B cell (primary cell): ENCODE measurements around the gene CTNS. TPM values are rescaled to one million over a fixed set of nuclear protein-coding genes. Genes with fewer than 3 reads are reported as not detected.

Source experiments
- ATAC-seq: fragments of 200-7000 bp; cut with Tn5 transposase; one replicate; pipeline ENCODE4 v1.10.0; 2021; ENCODE audit warnings: low read depth, mild to moderate bottlenecking, moderate number of reproducible peaks, moderate library complexity
- CTCF ChIA-PET: fragments of 350-600 bp; sonication (Branson Sonifier 250); formaldehyde crosslinking; loops from one replicate; lab custom pipeline; 2021; ENCODE audit warnings: antibody characterized with exemption, inconsistent platforms; lab: Charles Lee
- POLR2A ChIA-PET: fragments of 350-600 bp; sonication (Branson Sonifier 250); formaldehyde crosslinking; loops from one replicate; lab custom pipeline; 2021; ENCODE audit warnings: antibody characterized with exemption; lab: Charles Lee
- DNase-seq: peaks from one replicate; pipeline ENCODE4 v3.0.0; 2013
- H2AFZ ChIP-seq: 2 replicates; pipeline ENCODE4 v1.6.1; 2012; ENCODE audit warnings: mild to moderate bottlenecking, low read depth, low read length; ENCODE audit not compliant: insufficient read depth, poor library complexity, severe bottlenecking
- H3K27ac ChIP-seq, 2 donors: 1 replicate in 1 of 2; 2 replicates in 1 of 2; pipeline ENCODE4 v1.5.1; 2012 to 2013; ENCODE audit warnings: low read length in 2 of 2, mild to moderate bottlenecking in 2 of 2, moderate library complexity in 1 of 2
- H3K27me3 ChIP-seq, 4 experiments: fragments of 200-600 bp in 1 of 4; sonication (generic) in 1 of 4; replicated peaks in 1 of 4; 1 replicate in 2 of 4; 2 replicates in 2 of 4; pipeline versions ENCODE4 v1.6.1 to v1.7.0; 2013 to 2016; ENCODE audit warnings: low read length in 3 of 4, mild to moderate bottlenecking in 2 of 4, mixed read lengths in 1 of 4, moderate library complexity in 1 of 4; ENCODE audit not compliant: insufficient read depth in 4 of 4, control insufficient read depth in 3 of 4; ENCODE audit errors: control extremely low read depth in 1 of 4
- H3K36me3 ChIP-seq, 2 experiments: replicated peaks in 1 of 2; 1 replicate in 1 of 2; 2 replicates in 1 of 2; pipeline versions ENCODE4 v1.6.1 to v1.7.1; 2013; ENCODE audit warnings: low read length in 1 of 2; ENCODE audit not compliant: insufficient read depth in 2 of 2, control insufficient read depth in 1 of 2; ENCODE audit errors: control extremely low read depth in 1 of 2, extremely low read depth in 1 of 2
- H3K4me1 ChIP-seq, 2 donors: fragments of 200-600 bp in 1 of 2; sonication (generic) in 1 of 2; 1 replicate in 1 of 2; 2 replicates in 1 of 2; pipeline versions ENCODE4 v1.5.1 to v1.6.1; 2013 to 2017; ENCODE audit warnings: low read length in 2 of 2; ENCODE audit not compliant: control insufficient read depth in 2 of 2, insufficient read depth in 2 of 2
- H3K4me2 ChIP-seq: replicated peaks from 2 replicates; pipeline ENCODE3; 2012; ENCODE audit warnings: mild to moderate bottlenecking, low read depth, low read length; ENCODE audit not compliant: poor library complexity, severe bottlenecking
- H3K4me3 ChIP-seq, 5 experiments: fragments of 200-600 bp in 1 of 5; sonication (generic) in 1 of 5; 1 replicate in 3 of 5; 2 replicates in 2 of 5; pipeline versions ENCODE4 v1.5.1 to v1.7.0; 2011 to 2016; ENCODE audit warnings: low read length in 4 of 5, mild to moderate bottlenecking in 4 of 5, low read depth in 2 of 5, control low read depth in 1 of 5, moderate library complexity in 1 of 5; ENCODE audit not compliant: insufficient read depth in 1 of 5; ENCODE audit errors: control extremely low read depth in 1 of 5, extremely low read depth in 1 of 5
- H3K79me2 ChIP-seq: fragments of 200-600 bp; sonication (generic); one replicate; pipeline ENCODE4 v1.6.0; 2016; ENCODE audit warnings: low read length; ENCODE audit not compliant: control insufficient read depth, insufficient read depth
- H3K9ac ChIP-seq: fragments of 200-600 bp; sonication (generic); 2 replicates; pipeline ENCODE4 v1.6.1; 2017; ENCODE audit warnings: mild to moderate bottlenecking, low read length, moderate library complexity
- H3K9me3 ChIP-seq, 3 donors: one replicate each; pipeline versions ENCODE4 v1.6.1 to v1.7.1; 2013; ENCODE audit warnings: low read length in 2 of 3; ENCODE audit not compliant: control insufficient read depth in 2 of 3, insufficient read depth in 1 of 3; ENCODE audit errors: control extremely low read depth in 1 of 3
- H4K20me1 ChIP-seq: 2 replicates; pipeline ENCODE4 v1.6.0; 2012; ENCODE audit warnings: mild to moderate bottlenecking, low read length; ENCODE audit not compliant: insufficient read depth, control insufficient read depth, poor library complexity, severe bottlenecking
- H3K27ac Mint-ChIP-seq: one replicate; pipeline ENCODE4 v1.8.0; 2021; ENCODE audit warnings: mixed read lengths
- H3K27me3 Mint-ChIP-seq: one replicate; pipeline ENCODE4 v1.8.0; 2021; ENCODE audit warnings: mixed read lengths
- H3K4me1 Mint-ChIP-seq: one replicate; pipeline ENCODE4 v1.8.0; 2021; ENCODE audit warnings: mixed read lengths
- H3K4me3 Mint-ChIP-seq: one replicate; pipeline ENCODE4 v1.8.0; 2021; ENCODE audit warnings: mixed read lengths
- H3K9me3 Mint-ChIP-seq: one replicate; pipeline ENCODE4 v1.8.0; 2022; ENCODE audit warnings: mixed read lengths; ENCODE audit not compliant: insufficient read depth
- CTCF ChIP-seq: fragments of 200-600 bp; IDR thresholded peaks from one replicate; pipeline ENCODE4 v1.8.0; 2022; ENCODE audit warnings: antibody characterized with exemption, mild to moderate bottlenecking
- EZH2 ChIP-seq: IDR thresholded peaks from 2 replicates; pipeline ENCODE4 v1.6.1; 2012; ENCODE audit warnings: borderline replicate concordance, low read depth, mild to moderate bottlenecking, moderate library complexity, low read length; ENCODE audit not compliant: insufficient read depth, poor library complexity, severe bottlenecking
- WGBS: methylation state at CpG from one replicate; pipeline ENCODE4 v1.1.5; 2013; ENCODE audit warnings: missing lambda C conversion rate; ENCODE audit not compliant: insufficient coverage; 5-methylcytosine and 5-hydroxymethylcytosine counted together
- intact Hi-C: fragments of 100-400 bp; cut with micrococcal nuclease; formaldehyde crosslinking; loops from one replicate; pipeline ENCODE4 v1.10.0; 2022
- polyA plus RNA-seq: library from polyadenylated mRNA; depleted of rRNA; stranded (reverse); fragments of >200 nt; gene quantifications from 2 replicates; pipeline ENCODE4 v1.2.3, GENCODE V29; 2012
- total RNA-seq, 2 donors: library from RNA; stranded (reverse); fragments of 120-200 nt in 1 of 2; gene quantifications; 1 replicate in 1 of 2; 2 replicates in 1 of 2; pipeline versions ENCODE4 v1.2.3 to v1.2.4, GENCODE V29; 2013 to 2022

Gene CTNS
- total and polyA plus RNA-seq, 2 donors (not counting 1 experiment from before 2014, with no cell fraction given): 11.6 to 24.7 TPM

- no peaks in the 10 kb centered on the region for H3K9me3 ChIP-seq
- H3K27ac ChIP-seq: peak overlapping the region in 1 of 2 donors; percentile 41
- H3K4me1 ChIP-seq: peaks cover 10 to 16% of the 10 kb centered on the region in 2 donors
- H3K4me3 Mint-ChIP-seq: no peak overlapping the region
- ChIA-PET CTCF (interaction anchor here (0.6 to 0.8 kb wide), 2 partner anchors 31 to 60 kb away, joined by 3 to 5 read pairs; no protein-coding TSS in a partner anchor), POLR2A (no interaction called here)
- DNase-seq (no peak), ATAC-seq (no peak)
- TF ChIP-seq EZH2 (no peak), CTCF (no peak)
- H3K79me2 ChIP-seq: peaks cover 11% of the 10 kb centered on the region
- H3K27me3 ChIP-seq: no peaks in the 10 kb centered on the region
- peaks cover 0 to 14% of the 10 kb centered on the region in 2 experiments for H3K36me3 ChIP-seq
- H3K27me3 Mint-ChIP-seq: no peaks in the 10 kb centered on the region
- intact Hi-C loops: no loop called here
- H3K9me3 Mint-ChIP-seq: no peaks in the 10 kb centered on the region
- H3K4me1 Mint-ChIP-seq: peaks cover 24% of the 10 kb centered on the region
- H3K4me2 ChIP-seq: no peak overlapping the region
- H3K27ac Mint-ChIP-seq: peak overlapping the region; percentile 20
- peaks cover 36% of the 10 kb centered on the region for H4K20me1 ChIP-seq
- H2AFZ ChIP-seq: no peak overlapping the region
- WGBS: no CpG with 5 or more reads among the region's 4 CpGs
- H3K4me3 ChIP-seq: no peak overlapping the region
- no peak overlapping the region for H3K9ac ChIP-seq
These were observed 36.0 kb downstream of the CTNS start for GRCh38 chr17:3672571-3672970.

- Histone ChIP-seq H2AFZ (no peak overlapping the region), H3K9me3 (no peaks in the 10 kb centered on the region), H3K27ac (no peak overlapping the region), H3K27me3 (no peaks in the 10 kb centered on the region), H3K79me2 (peaks cover 6% of the 10 kb centered on the region), H3K4me2 (no peak overlapping the region), H3K4me3 (no peak overlapping the region), H3K9ac (no peak overlapping the region), H4K20me1 (peaks cover 55% of the 10 kb centered on the region), H3K36me3 (peaks cover 0 to 39% of the 10 kb centered on the region in 2 experiments), H3K4me1 (peaks cover 0 to 1% of the 10 kb centered on the region in 2 donors)
- H3K27ac Mint-ChIP-seq: peak overlapping the region; percentile 56
- no peak for TF ChIP-seq EZH2
- TF ChIP-seq CTCF: no peak
- no peaks in the 10 kb centered on the region for H3K27me3 Mint-ChIP-seq
- DNase-seq (no peak), ATAC-seq (no peak)
- POLR2A ChIA-PET: interaction anchor here (1.6 kb wide), 1 partner anchor 48 kb away, joined by 3 read pairs; the partner anchor contains the start of gene HASPIN
- H3K4me1 Mint-ChIP-seq: peaks cover 14% of the 10 kb centered on the region
- no peak overlapping the region for H3K4me3 Mint-ChIP-seq
- CTCF ChIA-PET: interaction anchor here (2.9 kb wide), 1 partner anchor 62 kb away, joined by 13 read pairs; no protein-coding TSS in a partner anchor
- intact Hi-C loops: no loop called here
- WGBS: 90% methylated on average over 10 of the region's 11 CpGs
- H3K9me3 Mint-ChIP-seq: no peaks in the 10 kb centered on the region
These were observed 39.3 kb downstream of the CTNS start for GRCh38 chr17:3675886-3676285.
